Muscle layer of colon (tissue), 2 donors: ENCODE results near the gene PSMD9.

ENCODE experiments used
- H3K27ac ChIP-seq: one replicate; pipeline ENCODE4 v1.7.0; 2013; ENCODE audit warnings: low read depth, mild to moderate bottlenecking, low read length, moderate library complexity
- H3K27me3 ChIP-seq, 2 donors: one replicate each; pipeline ENCODE4 v1.7.0; 2013; ENCODE audit warnings: low read length in 2 of 2, mild to moderate bottlenecking in 2 of 2; ENCODE audit not compliant: insufficient read depth in 2 of 2, control insufficient read depth in 1 of 2
- H3K36me3 ChIP-seq: one replicate; pipeline ENCODE4 v1.7.0; 2013; ENCODE audit warnings: mild to moderate bottlenecking, low read length; ENCODE audit not compliant: insufficient read depth
- H3K4me1 ChIP-seq: one replicate; pipeline ENCODE4 v1.7.0; 2013; ENCODE audit warnings: mild to moderate bottlenecking, low read length; ENCODE audit not compliant: insufficient read depth
- H3K4me3 ChIP-seq, 2 donors: one replicate each; pipeline ENCODE4 v1.7.0; 2013; ENCODE audit warnings: low read length in 2 of 2, low read depth in 1 of 2, mild to moderate bottlenecking in 1 of 2, moderate library complexity in 1 of 2
- H3K9ac ChIP-seq: one replicate; pipeline ENCODE4 v1.7.0; 2013; ENCODE audit warnings: low read length
- H3K9me3 ChIP-seq: one replicate; pipeline ENCODE4 v1.7.0; 2013; ENCODE audit warnings: mild to moderate bottlenecking, low read length
- donor health status: abdominal sarcoma.
- donor health status: Adenocarcinoma of cecum.

PSMD9 gene

GRCh38 chr12:121905746-121906145, 17.2 kb downstream of the PSMD9 start:
- Histone ChIP-seq H3K4me3 (no peak overlapping the region), H3K36me3 (peaks cover 57% of the 10 kb centered on the region), H3K4me1 (no peaks in the 10 kb centered on the region)

DNA sequence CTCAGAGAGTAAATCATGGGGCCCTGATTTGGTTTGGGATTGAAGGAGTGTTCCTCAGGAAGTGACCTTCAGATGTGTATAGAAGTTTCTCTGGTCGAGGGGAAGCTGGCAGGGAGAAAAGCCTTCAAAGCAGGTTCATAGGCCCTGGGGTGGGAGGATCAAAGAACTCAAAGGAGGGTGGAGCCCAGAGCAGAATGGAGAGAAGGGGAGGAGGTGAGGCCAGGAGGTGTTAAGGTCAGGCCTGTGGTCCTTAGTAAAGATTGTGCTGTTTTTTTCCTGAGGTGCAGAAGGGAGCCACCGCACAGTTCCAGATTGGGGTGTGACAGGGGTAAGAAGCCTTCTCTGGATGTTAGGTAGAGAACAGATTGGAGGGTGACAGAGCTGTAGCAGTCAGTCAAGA, 20.1 kb downstream of the PSMD9 start:
- H3K4me3 ChIP-seq: no peak overlapping the region
- H3K9ac ChIP-seq: no peak overlapping the region
- H3K27ac ChIP-seq: no peak overlapping the region
- no peaks in the 10 kb centered on the region for H3K27me3 ChIP-seq
- H3K9me3 ChIP-seq: no peaks in the 10 kb centered on the region
- H3K36me3 ChIP-seq: peaks cover 30% of the 10 kb centered on the region
- H3K4me1 ChIP-seq: no peaks in the 10 kb centered on the region

More at GRCh38 chr12:121905746-121906145, 17.2 kb downstream of the PSMD9 start:
- H3K27ac ChIP-seq: no peak overlapping the region
- H3K27me3 ChIP-seq: no peaks in the 10 kb centered on the region
- H3K9ac ChIP-seq: no peak overlapping the region
- H3K9me3 ChIP-seq: no peaks in the 10 kb centered on the region

DNA sequence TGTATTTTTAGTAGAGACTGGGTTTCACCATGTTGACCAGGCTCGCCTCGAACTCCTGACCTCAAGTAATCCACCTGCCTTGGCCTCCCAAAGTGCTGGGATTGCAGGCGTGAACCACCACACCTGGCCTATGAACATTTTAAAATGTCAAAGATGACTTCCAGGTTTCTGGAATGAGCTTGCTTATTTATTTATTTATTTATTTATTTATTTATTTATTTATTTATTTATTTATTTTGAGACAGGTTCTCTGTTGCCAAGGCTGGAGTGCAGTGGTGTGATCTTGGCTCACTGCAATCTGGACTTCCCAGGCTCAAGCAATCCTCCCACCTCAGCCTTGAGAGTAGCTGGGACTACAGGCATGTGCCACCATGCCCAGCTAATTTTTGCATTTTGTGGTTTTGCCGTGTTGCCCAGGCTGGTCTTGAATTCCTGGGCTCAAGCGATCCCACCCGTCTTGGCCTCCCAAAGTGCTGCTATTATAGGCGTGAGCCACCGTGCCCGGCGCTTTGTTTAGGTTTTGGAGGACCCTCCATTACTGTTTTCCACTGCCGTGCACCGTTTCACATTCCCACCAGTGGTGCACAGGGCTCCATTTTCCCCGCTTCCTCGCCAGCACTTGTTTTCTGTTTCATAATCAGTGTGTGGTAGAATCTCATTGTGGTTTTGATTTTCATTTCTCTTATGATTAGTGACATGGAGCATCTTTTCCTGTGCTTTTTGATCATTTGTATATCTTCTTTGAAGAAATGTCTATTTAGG, 23.4 kb downstream of the PSMD9 start:
- Histone ChIP-seq H3K4me3 (no peak overlapping the region), H3K9me3 (no peaks in the 10 kb centered on the region), H3K27ac (no peak overlapping the region), H3K36me3 (peaks cover 23% of the 10 kb centered on the region), H3K9ac (no peak overlapping the region), H3K4me1 (no peaks in the 10 kb centered on the region), H3K27me3 (no peaks in the 10 kb centered on the region)

- Histone ChIP-seq H3K27ac (no peak overlapping the region), H3K27me3 (no peaks in the 10 kb centered on the region), H3K9me3 (no peaks in the 10 kb centered on the region), H3K9ac (no peak overlapping the region), H3K4me3 (no peak overlapping the region), H3K4me1 (no peaks in the 10 kb centered on the region), H3K36me3 (peaks cover 17% of the 10 kb centered on the region)
Observed at GRCh38 chr12:121915841-121916321, 27.3 kb downstream of the PSMD9 start.

GRCh38 chr12:121916719-121917118, 28.1 kb downstream of the PSMD9 start:
- Histone ChIP-seq H3K9ac (no peak overlapping the region), H3K4me3 (no peak overlapping the region), H3K36me3 (peaks cover 17% of the 10 kb centered on the region), H3K4me1 (no peaks in the 10 kb centered on the region), H3K9me3 (no peaks in the 10 kb centered on the region), H3K27me3 (no peaks in the 10 kb centered on the region), H3K27ac (no peak overlapping the region)

DNA sequence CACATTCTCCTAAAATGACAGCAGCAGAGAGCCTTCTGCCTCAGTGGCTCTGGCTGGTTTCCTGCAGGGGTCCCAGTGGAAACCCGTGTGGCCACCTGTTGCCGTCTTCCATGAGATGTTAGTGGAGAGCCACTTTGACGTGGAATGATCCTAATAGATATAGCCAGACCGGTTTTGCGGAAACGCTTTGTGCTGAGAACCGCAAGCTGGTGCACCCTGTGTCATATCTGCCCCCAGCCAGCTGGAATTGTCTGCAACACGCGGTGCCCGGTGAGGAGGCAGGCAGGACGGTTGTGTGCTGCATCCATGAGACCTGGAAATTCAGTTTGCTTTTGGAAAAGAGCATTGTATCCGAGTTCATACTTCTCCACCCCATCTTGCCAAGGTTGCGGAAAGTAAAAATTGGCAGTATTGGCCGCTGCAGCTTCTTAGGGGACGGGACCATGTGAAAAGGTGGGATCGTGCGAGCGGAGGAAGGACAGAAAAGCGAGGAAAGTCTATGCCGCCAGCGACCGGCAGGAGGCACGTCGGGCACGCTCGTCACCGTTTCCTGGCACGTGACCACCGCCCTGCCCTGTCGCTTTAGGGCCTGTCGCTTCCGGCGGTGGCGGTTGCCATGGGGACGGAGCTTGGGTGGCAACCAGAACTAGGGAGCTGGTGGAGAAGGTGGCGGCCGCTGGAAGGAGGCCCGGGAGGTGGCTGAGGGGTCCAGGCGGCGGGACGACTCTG, 29.5 kb downstream of the PSMD9 start, which contains the start of gene CFAP251:
CFAP251 (plus strand) TSS at position 643 of the 729 bp plus-strand sequence. CDS start 2,714 bp downstream, outside the sequence.
- no peaks in the 10 kb centered on the region for H3K27me3 ChIP-seq
- peak within 1 kb of the TSS; percentile 25 to 50 for H3K4me3 ChIP-seq
- H3K4me1 ChIP-seq: no peaks in the 10 kb centered on the region
- H3K36me3 ChIP-seq: peaks cover 17% of the 10 kb centered on the region
- H3K9ac ChIP-seq: no peak within 1 kb of the TSS
- H3K27ac ChIP-seq: peak within 1 kb of the TSS; percentile 69
- no peaks in the 10 kb centered on the region for H3K9me3 ChIP-seq

- peak overlapping the region in 1 of 2 donors; percentile 25 for H3K4me3 ChIP-seq
- H3K4me1 ChIP-seq: no peaks in the 10 kb centered on the region
- H3K36me3 ChIP-seq: peaks cover 17% of the 10 kb centered on the region
- H3K27me3 ChIP-seq: no peaks in the 10 kb centered on the region
- no peaks in the 10 kb centered on the region for H3K9me3 ChIP-seq
- peak overlapping the region; percentile 49 for H3K27ac ChIP-seq
- H3K9ac ChIP-seq: no peak overlapping the region
Observed at GRCh38 chr12:121918679-121919038, 30.1 kb downstream of the PSMD9 start.

DNA sequence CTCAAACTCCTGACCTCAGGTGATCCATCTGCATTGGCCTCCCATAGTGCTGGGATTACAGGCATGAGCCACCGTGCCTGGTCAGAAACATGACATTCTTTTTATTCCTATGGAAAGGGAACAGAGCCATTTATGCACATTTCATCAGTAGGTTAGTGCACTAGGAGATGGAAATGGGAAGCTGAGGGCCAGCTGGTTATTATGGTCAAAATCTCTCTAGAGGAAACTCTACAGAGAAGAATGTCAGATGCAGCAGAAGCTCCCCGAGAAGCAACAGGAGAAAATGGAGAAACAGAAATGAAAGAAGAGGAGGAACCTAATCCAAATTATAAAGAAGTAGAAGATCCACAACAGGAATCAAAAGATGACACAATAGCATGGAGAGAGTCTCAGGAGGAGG, 32.5 kb downstream of the PSMD9 start:
- peaks cover 9% of the 10 kb centered on the region for H3K36me3 ChIP-seq
- no peaks in the 10 kb centered on the region for H3K27me3 ChIP-seq
- no peaks in the 10 kb centered on the region for H3K4me1 ChIP-seq
- H3K27ac ChIP-seq: no peak overlapping the region
- H3K9me3 ChIP-seq: no peaks in the 10 kb centered on the region
- H3K9ac ChIP-seq: no peak overlapping the region
- no peak overlapping the region for H3K4me3 ChIP-seq

- Histone ChIP-seq H3K9ac (no peak overlapping the region), H3K9me3 (no peaks in the 10 kb centered on the region), H3K27me3 (no peaks in the 10 kb centered on the region), H3K4me3 (no peak overlapping the region), H3K27ac (no peak overlapping the region), H3K4me1 (no peaks in the 10 kb centered on the region), H3K36me3 (no peaks in the 10 kb centered on the region)
Observed at GRCh38 chr12:121925358-121925695, 36.7 kb downstream of the PSMD9 start.

DNA sequence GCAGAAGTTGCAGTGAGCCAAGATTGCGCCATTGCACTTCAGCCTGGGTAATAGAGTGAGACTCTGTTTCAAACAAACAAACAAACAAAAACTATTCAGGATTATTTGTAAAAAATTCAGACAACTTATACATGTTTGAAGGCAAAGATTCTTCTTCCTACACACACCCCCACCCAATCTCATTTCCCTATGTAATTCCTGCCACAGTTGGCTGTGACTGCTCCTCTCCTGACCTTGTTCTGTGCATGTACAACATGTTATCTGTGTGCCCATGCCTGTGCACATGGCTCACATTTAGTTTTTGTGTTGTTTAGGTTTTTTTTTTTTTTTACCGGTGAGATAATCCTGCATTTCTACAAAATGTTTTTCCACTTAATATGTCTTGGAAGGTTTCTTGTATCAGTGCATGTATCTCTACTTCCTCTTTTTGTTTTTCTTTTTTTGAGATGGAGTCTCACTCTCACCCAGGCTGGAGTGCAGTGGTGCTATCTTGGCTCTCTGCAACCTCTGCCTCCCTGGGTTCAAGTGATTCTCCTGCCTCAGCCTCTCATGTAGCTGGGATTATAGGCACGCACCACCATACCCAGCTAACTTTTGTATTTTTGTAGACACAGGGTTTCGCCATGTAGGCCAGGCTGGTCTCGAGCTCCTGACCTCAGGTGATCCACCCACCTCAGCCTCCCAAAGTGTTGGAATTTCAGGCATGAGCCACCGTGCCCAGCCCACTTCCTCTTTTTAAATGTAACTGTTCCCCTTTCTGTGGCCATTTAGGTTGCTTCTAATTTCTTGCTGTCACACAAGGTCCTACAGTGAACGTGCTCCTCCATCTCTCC, 38.5 kb downstream of the PSMD9 start:
- no peaks in the 10 kb centered on the region for H3K36me3 ChIP-seq
- H3K4me3 ChIP-seq: no peak overlapping the region
- no peak overlapping the region for H3K27ac ChIP-seq
- H3K9ac ChIP-seq: no peak overlapping the region
- no peaks in the 10 kb centered on the region for H3K4me1 ChIP-seq
- no peaks in the 10 kb centered on the region for H3K27me3 ChIP-seq
- no peaks in the 10 kb centered on the region for H3K9me3 ChIP-seq

DNA sequence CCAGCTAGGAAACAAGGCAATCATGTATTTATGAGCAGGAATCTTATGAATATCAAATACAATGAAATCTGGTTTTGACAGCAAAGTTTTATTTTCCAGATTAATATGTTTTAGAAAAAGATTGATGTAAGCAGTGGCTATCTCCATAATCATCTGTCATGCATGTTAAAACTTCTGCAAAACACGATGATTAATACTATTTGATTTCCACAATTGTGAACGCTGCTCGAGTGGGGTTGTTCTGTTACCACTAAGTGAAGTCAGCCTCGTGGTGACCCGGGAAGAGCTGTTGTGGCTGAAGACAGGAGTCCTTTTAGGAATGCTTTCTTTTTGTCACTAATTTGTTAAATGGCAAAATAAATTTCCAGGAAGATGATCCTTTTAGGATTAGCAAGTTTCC, 39.2 kb downstream of the PSMD9 start:
- H3K9ac ChIP-seq: no peak overlapping the region
- no peaks in the 10 kb centered on the region for H3K4me1 ChIP-seq
- H3K9me3 ChIP-seq: no peaks in the 10 kb centered on the region
- no peaks in the 10 kb centered on the region for H3K27me3 ChIP-seq
- no peak overlapping the region for H3K27ac ChIP-seq
- H3K36me3 ChIP-seq: no peaks in the 10 kb centered on the region
- no peak overlapping the region for H3K4me3 ChIP-seq
